Esophagus squamous epithelium (tissue), 4 donors: ENCODE data around the gene GRPEL1.

Source experiments
- POLR2A ChIP-seq, 4 donors: fragments of 450-650 bp; IDR thresholded peaks; one replicate each; pipeline ENCODE4 v1.6.1; 2017; ENCODE audit warnings: antibody characterized with exemption in 4 of 4, mild to moderate bottlenecking in 4 of 4, moderate library complexity in 3 of 4
- TF ChIP-seq, protein P1 (sequence below), 6 experiments: fragments of 450-650 bp in 4 of 6; fragments of 200-600 bp in 2 of 6; sonication (generic) in 2 of 6; IDR thresholded peaks; one replicate each; pipeline ENCODE4 v1.5.1; 2016 to 2019; ENCODE audit warnings: antibody characterized with exemption in 6 of 6, mild to moderate bottlenecking in 4 of 6, moderate library complexity in 4 of 6

DNA sequence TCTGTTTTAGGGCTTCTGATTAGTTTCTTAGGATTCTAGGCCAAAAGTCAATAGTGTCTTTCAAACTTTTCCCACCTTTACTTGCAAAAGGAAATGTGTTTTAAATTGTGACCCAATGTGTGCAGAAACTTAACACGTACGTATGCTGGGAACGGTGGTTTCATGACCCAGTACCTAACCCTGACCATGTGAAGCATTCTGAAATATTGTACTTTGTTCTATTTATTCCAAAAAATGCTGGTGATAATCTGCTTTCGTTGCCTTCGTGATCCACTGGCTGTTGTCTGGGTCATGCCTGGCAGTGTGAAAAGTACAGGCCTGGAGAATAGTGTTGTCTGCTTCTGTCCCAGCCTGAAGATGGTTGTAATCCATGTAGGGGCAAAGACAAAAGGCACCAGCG, 51.4 kb downstream of the GRPEL1 start:
- TF ChIP-seq, protein P1, sequence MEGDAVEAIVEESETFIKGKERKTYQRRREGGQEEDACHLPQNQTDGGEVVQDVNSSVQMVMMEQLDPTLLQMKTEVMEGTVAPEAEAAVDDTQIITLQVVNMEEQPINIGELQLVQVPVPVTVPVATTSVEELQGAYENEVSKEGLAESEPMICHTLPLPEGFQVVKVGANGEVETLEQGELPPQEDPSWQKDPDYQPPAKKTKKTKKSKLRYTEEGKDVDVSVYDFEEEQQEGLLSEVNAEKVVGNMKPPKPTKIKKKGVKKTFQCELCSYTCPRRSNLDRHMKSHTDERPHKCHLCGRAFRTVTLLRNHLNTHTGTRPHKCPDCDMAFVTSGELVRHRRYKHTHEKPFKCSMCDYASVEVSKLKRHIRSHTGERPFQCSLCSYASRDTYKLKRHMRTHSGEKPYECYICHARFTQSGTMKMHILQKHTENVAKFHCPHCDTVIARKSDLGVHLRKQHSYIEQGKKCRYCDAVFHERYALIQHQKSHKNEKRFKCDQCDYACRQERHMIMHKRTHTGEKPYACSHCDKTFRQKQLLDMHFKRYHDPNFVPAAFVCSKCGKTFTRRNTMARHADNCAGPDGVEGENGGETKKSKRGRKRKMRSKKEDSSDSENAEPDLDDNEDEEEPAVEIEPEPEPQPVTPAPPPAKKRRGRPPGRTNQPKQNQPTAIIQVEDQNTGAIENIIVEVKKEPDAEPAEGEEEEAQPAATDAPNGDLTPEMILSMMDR (IDR thresholded peaks at IDR 0.05), result no peak
- no peak for TF ChIP-seq POLR2A (IDR thresholded peaks at IDR 0.05)
